GM19099 (cell line): ENCODE measurements around the gene NFIX.

ENCODE experiments used
- POLR2A ChIP-seq: IDR thresholded peaks from 3 replicates; pipeline ENCODE4 v1.6.1; 2011; ENCODE audit warnings: low read depth; ENCODE audit not compliant: insufficient read length; ENCODE audit errors: extremely low read depth

NFIX gene

DNA sequence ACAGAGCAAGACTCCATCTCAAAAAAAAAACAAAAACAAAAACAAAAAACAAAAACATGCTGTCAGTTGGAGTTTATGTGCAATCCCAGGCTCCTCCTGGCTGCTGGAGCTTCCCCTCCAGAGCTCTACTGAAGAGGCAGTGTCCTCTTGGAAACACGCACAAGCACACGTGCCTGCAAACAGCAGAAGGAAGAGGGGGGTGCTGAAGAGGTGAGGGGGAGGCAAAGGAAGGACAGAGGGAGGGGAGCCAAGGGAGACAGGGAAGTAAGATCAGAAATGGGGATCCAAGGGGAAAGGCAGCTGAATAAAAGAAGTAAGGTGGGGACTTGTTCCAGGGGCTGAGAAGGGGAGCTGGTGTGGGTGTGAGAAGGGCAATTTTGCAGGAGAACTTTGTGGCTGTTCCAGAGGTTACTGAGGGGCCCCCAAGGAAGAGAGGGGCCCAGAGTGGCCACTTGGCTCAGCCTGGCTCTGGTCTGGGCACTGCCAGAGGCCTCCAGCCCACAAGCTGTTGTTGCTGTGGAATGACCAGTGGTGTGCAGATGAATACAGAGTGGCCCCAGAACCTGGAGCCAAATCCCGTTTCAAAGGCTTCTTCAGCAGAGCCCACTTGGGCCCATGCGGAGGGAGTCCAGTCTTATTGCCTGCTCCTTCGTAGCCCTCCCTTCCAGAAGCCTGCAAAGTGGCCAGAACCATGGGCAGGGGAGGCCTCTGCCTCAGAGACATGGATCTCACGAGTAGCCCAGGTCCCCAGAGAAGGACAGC, 73.0 kb downstream of the NFIX start:
- no peak for TF ChIP-seq POLR2A

DNA sequence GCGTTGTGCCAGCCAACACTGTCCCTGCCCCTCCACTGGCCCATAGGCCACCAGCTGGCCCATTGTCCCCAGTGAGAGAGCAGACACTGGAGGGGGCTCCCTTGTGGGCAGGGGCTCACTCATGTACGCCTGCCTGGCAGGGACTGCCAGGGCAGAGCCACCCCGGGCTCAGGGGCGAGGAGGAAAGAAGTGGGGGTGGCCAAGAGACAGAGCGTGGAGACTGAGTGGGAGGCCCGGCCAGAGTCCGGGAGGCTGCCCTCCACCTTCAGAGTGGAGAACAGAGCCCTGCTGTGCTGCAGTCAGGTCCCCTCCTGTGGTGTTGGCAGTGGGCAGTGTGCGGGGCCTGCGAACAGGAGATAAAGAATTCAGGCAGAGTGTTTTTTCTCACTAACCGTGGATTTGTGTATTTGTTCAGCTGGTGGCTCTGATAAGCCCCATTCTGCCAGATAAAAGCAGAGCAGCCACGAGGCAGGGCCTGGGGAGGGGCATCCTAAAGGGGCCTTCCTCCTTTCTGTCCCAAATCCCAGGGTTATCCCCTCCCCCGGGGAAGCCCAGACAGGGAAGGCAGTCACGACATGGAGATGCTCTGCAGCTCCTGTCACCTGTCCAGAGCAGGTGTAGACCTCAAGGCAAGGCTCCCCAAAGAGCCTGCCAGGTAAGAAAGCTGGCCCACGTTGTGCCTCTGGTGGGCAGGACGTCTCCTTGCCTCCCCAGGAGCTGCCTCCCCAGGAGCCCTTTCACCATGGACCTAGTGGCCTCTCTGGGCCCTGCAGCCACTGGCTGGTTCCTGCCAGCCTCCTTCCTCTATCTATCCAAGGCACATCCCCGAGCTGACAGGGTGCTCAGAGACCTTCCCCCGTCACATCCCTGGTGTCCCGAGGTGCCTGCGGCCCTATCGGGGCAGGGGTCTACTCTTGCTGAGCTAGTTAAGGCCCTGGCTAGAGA, 74.4 kb downstream of the NFIX start:
- TF ChIP-seq POLR2A, result no peak

DNA sequence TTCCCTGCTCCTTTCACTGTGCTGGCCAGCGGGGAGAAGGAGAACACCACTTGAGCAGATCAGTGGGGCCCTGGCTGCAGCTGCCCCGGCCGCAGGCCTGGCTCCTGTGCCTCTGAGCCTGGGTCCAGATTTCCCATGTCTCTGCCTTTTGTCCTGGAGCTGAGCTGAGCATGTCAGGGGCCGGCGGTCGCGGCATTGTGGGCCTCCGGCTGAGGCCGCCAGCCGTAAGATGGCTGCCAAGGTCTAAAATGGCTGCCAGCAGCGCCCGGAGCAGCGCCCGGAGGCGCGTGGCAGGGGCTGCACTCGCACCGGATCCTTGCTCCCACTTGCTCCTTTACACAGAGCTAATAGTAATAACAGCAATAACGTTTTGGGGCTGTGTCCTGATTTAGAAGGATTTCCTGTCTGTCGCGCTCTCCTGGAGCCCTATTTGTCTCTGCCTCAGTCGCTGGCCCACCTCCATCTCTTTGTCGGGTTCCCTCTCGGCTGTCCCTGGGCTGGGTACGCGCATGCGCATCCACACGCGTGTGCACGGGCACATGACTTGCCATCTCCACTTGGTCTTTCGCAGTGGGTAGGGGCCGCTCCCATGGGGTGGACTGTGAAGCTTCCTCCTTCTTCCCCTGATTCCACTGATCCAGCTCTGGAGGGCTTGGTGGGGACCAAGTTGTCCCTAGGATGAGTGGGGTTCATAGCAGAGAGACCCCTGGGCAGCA, 75.3 kb downstream of the NFIX start:
- TF ChIP-seq POLR2A, result no peak

- TF ChIP-seq POLR2A, result no peak
Observed at GRCh38 chr19:13071444-13072187, 76.3 kb downstream of the NFIX start.

- no peak for TF ChIP-seq POLR2A
Observed at GRCh38 chr19:13072188-13072908, 77.1 kb downstream of the NFIX start.

DNA sequence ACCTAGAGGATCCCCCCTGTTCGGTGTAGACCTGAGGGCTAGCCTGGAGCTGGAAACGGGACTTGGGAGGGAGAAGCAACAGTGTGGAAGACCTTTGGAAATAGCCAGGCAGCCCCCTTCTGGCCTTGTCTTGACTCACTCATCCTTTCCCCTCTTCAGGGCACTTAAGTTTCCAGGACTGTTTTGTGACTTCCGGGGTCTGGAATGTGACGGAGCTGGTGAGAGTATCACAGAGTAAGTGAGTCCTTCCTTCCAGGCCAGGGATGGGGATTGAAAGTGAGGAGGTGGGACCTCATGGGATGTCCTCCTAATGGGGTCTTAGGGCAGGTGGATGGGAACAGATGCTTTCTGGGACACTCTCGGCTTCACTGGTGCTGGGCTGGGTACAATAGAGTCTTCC, 78.0 kb downstream of the NFIX start:
- TF ChIP-seq POLR2A, result no peak

- TF ChIP-seq POLR2A, result no peak
Observed at GRCh38 chr19:13074378-13074777, 79.1 kb downstream of the NFIX start.

DNA sequence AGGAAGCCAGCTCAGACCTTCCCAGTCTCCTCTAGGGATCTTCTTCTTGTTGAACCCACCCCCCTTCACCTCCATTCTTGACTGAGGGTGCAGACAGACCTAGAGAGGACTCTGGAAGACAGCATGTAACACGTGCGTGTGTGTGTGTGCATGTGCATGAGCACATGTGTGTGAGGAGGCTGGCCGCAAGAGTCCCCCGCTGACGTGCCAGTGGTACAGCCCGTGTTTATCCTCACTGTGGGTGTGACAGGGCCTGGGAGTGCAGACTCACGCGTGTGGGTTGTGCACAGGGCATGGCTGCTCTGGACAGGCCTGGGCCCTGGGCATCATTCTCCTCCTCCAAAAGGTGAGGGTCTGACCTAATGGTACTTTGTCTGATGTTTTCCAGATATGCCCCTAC, 81.0 kb downstream of the NFIX start:
- TF ChIP-seq POLR2A, result no peak

DNA sequence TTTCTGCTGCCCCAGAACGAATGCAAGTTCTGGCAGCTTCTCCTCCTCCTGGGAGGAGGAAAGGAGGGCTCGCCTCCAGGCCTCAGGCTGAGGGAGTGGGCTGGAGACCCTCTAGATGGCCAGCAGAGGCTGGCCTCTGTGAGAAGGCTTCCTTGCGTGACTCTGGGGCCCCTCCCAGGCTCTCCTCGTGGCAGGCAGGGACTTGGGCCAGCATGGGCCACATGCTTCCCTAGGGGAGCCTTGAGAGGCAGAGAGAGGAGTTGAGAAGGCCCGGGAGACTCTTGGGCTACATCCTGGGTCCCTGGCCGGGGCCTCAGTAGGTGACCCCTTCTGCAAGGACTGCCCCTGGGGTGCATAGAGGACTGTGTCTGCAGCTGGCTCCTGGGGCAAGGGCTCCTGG, 81.5 kb downstream of the NFIX start:
- no peak for TF ChIP-seq POLR2A

DNA sequence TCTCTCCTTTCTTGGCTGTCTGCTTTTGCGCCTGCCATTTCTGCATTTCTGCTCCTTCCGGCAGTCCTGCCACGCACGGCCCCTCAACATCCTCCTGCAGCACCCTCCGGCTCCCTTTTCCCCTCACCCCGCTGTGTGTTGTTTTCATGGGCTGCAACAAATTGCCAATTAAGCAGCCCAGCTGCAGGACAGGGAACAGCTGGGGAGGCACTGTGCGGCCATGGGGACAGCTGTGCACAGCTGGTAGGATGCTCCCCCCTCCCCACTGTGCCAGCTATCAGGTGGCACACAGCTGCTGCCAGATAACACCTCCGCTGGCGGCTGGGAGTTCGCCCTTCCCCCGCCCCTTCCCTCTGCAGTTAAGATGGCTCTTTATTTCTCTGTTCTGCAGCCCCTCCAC, 82.0 kb downstream of the NFIX start:
- TF ChIP-seq POLR2A, result no peak

DNA sequence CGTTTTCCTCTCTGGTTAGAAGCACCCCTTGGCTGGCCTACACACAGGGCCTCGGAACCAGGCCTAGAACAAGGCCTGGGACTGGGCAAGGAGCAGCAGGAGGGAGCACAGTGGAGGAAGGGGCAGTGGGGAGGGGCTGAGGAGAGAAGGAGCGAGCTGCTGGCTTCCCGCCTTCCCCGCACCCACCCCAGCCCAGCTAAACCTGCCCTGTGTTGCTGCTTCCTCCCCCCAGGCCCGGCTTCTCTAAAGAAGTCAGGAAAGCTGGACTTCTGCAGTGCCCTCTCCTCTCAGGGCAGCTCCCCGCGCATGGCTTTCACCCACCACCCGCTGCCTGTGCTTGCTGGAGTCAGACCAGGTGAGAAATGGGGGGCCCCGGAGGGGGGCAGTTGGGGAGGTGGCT, 83.1 kb downstream of the NFIX start:
- TF ChIP-seq POLR2A, result no peak

- no peak for TF ChIP-seq POLR2A
Observed at GRCh38 chr19:13078897-13079541, 83.7 kb downstream of the NFIX start.

DNA sequence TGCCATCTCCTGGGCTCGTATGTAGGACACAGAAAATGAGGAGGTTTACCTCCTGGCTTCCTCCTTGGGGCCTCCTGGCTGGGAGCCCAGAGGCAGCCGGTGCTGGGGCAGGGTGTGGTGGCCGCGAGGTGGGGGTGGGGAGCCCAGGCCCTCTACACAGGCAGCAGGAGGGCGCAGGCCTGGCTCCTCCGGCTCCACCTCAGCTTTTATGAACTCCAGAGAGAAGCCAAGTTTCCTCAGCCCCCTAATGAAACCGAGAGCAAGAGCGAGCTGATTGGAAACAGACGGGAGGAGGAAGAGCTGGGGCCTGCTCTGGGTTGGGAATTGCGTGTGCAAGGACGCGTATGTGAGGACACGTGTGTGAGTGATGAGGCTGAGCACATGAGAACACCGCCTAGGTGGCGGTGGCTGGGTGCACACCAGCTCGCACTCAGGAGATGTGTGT, 84.3 kb downstream of the NFIX start:
- no peak for TF ChIP-seq POLR2A
